GM19467 (cell line): Measurements from ENCODE around the gene DUSP14.
"Not testable (repeated sequence)": the region's sequence is repeated elsewhere in the genome, so short reads cannot be mapped to it uniquely, and the experiment has no call there.

ENCODE experiments used
- ATAC-seq: cut with Tn5 transposase; IDR thresholded peaks from one replicate; pipeline ENCODE4 v1.9.1; 2021; ENCODE audit warnings: mild to moderate bottlenecking, moderate library complexity; ENCODE audit not compliant: unreplicated experiment

DUSP14 gene

DNA sequence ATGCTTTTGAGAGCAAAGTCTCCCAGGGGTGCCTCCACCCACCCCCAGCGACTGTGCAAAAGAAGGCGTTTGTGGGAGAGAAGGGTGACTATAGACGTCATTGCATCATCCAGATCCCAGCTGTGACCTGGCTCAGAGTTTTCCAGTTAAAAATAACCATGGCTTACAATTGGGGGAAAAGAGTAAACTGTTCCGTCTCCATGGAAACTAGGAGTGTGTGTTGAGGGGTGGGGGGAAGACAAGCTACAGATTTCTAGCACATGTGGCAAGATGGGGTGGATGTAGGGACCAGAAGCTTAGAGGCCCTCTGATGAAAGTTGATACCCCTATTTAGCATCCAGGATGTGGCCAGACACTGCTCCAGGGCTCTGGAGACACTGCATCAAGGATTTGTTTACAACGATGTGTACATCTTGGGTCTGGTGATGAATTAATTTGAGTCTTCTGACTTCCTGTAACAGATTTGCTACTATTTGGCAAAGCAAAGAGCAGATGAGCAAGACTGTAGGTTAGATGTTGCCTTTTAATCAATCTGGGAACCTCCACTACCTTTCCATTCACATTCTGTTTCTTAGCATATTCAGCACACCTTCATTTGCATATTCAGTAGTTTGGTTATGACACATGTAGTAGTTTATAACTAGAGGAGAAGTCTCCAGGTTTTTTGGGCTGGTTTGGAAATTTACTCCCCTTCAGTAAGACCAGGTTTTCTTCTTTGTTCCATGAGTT lies 6.2 kb upstream of the DUSP14 start:
- no peak for ATAC-seq

DNA sequence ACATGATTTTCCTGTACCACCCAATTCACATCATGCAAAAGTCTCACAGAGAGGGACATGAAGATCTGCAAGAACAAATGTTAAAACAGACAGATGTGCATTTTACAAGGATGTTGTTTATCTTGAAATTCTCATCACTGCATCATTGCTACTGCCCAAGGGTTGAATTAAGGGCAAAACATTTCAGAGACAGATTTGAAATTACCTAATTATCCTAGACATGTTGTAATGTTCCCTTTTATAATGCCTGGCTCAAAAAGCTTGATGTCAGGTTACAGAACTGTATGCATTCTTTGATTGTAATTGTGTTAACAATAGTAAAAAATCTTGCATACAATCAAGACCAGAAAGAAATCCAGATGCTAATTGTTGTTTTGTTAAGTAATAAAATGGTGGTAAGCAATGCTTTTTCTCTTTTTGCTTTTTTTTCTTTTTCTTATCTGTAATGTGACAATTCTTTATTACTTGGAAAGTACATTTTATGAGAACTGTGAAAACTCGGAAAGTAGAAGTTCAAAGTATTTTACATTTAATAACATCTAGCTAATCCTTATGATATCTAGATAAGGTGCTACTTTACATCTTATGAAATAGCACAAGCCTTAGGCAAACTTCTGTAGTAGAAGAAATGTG lies 3.6 kb upstream of the DUSP14 start:
- ATAC-seq, result no peak

DNA sequence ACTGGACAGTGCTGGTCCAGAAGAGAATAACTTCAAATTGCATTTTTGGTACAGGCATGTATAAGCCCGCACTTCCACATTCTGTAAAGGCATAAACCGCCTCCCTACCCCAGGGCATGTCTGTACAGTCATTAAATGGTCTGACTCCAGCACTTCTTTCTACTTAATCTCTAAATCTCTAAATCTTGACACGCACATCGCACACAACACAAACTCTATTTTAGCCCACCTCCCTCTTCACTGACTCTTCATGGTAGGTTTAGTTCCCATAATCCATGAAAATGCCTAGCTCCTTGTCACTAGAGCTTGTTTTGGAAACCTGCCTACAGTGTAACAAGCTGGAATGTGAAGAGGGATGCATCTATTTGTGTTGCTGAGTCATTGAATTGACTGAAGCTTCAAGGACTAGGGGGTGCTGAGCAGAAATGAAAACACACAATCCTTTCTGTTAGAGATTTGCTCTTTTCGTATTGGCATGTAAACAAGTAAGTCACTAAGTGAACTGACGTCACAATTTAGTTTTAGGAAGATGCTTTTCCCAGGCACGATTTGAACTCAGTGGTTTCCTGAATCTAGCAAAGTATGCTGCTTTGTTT lies 1.6 kb upstream of the DUSP14 start:
- no peak for ATAC-seq

DNA sequence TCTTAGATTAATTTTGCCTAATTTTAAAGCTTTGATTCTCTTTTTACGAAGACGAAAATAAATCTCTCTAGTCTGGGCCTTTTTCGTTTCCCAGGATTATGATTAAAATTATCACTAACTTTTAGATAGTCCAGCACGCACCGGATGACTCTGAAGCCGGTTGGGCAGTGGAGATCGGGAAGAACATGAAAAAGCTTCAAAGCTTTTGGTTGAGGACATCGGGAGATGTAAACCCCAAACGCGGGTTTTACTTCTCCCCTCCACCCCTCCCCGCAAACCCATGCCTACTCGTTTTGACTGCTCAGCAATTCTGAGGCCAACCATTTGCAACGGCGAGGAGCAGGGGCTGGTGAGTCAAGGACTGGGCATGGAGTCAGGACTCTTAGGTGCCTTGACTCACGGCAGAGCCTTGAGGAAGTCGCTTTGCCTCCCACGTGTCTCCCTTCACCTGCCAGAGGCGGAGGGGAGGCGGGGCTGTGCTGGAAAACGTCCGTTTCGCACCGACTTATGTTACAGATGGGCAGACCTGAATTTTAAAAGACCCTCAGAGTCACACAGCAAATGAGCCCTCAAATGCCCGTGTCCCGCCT lies 989 bp upstream of the DUSP14 start:
- ATAC-seq, result no peak

DNA sequence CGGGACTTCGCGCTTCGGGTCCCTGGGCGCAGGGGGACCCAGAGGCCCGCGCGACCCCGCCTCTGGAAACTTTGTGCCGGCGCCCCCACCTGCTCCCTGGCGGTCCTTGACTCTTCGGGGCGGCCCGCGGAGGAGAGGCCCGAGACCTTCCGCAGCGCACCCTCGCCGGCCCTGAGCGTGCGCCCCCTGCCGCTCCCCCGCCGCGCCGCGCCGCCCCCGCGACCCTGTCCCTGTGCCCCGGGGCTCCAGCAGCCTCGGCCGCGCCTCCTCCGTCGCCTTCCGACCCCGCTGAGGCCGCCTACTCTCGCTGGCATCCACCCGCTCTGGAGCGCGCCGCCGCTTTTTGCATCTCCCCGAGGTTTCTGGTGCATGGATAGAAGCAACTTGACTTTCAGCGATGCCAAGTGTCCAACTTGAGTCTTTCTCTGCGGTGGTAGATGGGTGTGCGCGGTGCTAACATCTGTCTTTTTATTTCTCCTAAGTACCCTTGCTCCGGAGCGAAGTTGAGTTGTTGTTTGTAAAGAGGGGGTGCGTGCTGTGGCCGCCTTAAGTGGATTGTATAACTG lies 414 bp downstream of the DUSP14 start:
- peak; percentile 55 for ATAC-seq

DNA sequence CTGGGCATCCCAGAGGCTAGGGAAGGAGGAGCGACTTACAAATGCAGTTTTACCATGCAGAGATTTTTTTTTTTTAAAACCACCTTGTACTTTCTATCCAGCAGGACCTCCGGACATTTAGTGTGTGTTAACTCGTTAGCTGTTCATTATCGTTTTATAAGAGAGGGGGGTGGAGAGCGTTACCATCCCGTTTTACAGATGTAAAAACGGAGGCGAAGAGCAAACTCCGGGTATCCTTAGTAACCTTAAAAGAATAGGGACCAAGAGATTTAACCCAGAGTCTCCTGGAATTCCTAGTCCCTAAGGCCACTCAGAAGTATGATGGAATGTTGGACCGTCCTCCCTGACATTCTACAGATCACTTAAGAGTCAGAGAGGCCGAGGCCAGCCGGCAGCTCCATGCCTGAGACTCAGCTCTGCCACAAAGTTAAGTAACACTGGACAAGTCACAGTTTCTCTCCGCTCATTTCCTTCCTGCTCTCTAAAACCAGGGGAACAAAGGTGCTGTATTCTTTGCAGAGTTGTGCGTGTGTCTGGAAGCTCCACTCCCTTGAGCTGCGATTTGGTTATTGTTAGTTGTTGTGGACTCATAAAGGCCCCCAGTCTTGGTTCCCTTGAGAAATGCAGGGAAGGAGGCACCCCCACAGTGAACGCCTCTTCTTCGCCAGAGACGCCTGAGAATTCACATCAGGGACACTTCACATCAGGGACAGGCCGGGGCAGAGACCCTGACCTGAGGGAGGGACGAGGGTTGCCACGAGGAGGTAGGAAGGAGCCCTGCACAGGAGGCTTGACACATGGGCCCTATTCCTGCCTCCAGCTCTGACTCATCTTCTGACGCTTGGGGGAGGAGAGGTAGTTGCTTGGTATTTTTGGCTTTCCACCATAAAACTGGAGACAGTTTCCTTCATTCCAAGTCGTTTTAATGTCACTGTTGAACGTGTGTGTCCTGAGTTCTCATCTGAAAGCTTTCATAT lies 1.2 kb downstream of the DUSP14 start:
- ATAC-seq, result no peak

DNA sequence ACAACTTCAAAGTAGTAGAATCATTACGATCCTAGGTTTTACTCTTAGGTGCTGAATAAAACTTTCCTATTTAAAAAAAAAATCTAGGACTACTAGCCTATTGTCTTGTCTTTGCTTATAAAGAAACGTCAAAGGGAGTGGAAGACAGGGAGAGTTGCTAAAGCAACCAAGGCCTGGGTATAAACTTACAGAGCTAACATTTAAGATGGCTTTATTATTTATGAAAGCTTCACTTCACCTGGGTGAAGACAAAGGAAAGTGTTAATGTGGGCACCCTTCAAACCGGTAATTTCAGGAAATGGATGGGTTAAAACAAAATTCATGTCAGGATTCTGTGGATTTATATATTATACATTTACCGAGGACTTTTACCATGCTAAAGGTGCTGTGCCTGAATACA lies 2.5 kb downstream of the DUSP14 start:
- ATAC-seq, result no peak

DNA sequence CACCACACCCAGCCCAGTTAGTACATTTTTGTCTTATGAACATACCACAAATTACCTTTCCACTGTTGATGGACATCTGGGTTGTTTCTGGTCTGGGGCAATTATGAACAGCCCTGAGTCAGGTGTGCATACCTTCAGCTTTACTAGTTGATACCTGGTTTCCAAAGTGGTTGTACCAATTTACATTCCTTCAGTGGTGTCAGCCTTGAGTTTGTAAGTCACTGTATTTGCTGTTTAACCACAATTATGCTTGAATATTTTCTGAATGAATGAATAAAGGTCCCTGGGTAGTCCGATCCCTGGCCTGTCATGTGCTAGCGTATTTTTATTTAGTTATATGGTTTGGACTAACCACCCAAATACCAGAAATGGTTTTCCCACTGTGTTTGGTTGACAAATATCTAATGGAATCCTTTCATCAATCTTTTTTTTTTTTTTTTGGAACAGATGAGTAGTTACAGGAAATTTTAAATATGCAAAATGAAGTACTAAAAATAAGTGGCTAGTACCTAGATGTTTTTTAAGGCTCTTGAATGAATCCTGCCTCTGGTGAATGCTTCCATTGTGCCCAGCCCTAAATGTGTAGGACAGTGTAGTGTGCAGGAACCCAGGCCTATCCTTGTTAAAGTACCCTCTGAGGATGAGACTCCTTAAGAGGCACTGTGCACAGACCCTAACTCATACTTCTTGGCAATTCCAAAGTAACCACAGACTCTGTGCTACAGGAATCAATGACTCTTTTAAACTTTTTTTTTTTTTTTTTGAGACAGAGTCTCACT lies 3.7 kb downstream of the DUSP14 start:
- no peak for ATAC-seq

DNA sequence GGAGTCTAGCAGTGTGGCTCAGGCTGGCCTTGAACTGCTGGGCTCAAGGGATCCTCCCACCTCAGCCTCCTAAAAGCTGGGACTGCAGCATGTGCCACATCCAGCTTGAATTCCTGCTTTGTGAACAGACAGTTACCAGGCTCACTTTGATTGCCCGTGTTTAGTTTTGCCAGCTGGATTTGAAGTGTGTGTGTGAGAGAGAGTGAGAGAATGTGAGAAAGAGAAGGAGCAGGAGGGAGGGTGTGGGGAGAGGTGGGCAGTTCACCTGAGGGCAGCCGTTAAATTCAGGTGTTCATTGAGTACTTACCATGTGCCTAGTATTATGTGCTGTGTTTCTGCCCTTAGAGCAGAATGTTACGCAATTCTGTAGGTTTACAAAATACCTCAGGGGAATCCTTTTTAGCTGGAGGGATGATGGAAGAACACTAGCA lies 4.7 kb downstream of the DUSP14 start:
- ATAC-seq, result no peak

DNA sequence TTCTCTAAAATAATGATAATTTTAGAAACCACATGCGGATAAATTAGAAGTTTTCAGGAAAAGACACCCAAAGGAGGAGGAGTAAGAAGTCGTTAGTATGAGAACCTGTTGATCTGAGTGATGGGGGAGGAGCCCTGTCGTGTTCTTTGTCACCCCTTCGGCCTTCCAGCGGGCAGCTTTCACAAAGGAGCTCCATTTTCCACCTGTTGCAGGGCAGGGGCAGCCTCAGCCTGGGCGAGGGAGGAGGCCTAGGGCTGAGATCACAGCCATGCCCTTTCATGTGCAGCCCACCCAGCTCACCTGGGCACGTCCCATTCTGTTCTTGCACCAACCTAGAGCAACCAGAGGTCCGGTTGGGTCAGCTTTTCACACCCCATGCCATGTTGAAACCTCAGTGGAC lies 5.3 kb downstream of the DUSP14 start:
- ATAC-seq, result no peak

DNA sequence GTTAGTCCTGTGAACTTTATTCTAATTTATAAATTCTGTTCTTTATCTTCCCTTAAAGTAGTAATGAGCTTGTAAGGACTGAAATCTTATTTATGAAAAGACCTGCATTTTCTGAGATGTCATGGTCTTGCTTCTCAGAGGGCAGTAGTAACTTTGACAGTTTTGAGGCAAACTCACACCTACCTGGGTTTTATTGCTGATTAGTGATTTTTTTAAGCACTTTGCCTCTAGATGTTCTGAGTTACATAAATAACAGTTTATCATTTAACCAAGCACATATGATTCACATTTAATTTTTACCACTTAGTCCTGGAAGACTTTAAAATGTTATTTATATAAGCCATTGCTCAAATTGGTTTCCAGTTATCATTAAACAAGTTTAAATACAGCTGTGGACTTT lies 10.7 kb downstream of the DUSP14 start:
- no peak for ATAC-seq

DNA sequence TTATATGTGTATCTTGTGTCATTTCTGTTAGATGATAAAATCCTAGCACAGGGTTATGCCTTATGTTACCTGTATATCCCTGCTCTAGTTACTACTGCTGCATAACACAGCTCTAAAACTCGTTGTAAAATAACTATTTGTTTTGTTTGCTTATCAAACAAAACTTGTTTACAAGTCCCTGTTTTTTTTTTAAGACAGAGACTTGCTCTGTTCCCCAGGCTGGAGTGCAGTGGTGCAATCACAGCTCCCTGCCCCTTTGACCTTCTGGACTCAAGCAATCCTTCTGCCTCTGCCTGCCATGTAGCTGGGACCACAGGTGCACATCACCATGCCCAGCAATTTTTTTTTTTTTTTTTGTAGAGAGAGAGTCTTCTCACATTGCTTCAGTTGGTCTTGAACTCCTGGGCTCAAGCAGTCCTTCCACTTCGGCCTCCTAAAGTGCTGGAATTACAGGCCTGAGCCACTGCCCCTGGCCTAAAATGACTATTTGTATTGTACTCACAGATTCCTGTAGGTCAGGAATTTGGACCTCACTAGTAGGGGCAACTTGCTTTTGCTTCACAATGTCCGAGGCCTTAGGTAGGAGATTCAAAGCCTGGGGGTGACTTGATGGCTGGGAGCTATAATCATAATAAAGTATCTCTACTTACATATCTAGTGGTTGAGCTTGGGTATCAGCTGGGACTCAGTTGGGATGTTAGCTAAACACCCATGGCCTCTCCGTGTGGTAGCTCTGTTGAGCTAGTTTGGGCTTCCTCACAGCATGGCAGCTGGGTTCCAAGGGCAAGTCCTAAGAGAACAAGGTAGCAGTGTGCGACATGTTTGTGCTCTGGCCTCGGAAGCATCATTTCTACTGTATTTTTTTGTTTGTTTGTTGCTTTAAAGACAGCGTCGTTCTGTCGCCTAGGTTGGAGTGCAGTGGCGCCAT lies 12.6 kb downstream of the DUSP14 start:
- no peak for ATAC-seq

DNA sequence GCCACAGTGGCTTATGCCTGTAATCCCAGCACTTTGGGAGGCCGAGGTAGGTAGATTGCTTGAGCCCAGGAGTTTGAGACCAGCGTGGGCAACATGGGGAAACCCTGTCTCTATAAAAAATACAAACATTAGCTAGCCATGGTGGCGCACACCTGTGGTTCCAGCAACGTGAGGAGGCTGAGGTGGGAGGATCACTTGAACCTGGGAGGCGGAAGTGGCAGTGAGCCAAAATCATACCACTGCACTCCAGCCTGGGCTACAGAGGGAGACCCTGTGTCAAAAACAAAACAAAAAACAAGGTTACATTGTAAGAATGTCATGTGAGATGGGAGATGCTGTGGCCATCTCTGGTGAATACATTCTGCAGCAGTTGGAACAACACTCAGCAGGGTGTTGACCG lies 13.5 kb downstream of the DUSP14 start:
- no peak for ATAC-seq

DNA sequence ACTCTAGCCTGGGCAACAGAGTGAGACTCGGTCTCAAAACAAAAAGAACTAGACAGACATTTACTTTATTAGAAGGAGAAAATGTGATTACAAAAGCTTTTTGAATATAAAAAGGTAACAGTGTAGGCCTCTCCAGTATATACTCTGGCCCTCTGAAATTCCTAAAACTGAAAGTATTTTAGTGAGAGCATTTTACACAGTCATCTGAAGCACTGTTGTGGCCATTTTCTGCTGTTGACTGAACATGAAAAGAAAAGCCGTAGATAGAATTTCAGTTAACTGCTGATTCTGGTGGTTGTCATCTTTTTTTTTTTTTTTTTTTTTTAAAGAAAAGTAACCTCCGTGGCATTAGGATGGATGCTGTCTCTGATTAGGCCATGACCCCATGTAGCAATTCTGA lies 15.6 kb downstream of the DUSP14 start:
- no peak for ATAC-seq

DNA sequence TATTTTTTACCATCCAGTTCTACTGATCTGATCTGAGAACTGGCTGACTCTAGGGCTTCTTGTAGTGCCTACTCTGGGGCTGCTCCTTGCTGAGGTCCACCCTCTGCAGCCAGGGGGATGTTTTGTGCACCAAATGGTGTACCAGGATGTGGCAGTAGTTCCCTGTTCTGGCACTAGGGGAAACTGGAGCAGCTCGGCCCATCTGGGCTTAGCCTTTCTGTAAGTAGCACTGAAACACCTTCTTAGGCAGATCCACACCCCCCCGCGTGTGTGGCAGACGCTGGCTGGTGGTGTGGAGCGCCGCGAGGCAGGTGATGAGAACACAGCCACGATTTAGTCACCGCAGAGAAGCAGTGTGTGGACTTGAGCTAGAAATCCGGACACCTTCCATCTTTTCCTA lies 17.0 kb downstream of the DUSP14 start:
- no peak for ATAC-seq

DNA sequence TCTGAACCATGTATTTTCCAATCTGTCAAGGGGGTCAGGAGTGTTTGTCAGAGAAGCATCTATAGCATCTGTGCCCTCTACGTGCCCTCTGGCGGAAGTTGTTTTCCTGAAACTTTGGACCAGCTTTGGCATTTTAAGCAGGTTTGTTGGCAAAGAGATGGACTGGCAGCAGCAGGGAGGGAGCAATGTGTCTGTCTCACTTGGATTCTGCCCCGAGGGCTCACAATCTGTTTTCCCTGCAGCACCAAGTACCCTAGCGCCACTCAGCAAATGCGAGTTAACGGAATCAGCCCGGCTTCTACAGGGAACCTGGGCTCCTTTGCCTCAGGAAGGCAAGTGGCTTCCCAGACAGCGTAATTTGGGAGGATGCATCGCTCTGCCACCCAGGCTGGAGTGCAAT lies 17.4 kb downstream of the DUSP14 start:
- ATAC-seq, result no peak

DNA sequence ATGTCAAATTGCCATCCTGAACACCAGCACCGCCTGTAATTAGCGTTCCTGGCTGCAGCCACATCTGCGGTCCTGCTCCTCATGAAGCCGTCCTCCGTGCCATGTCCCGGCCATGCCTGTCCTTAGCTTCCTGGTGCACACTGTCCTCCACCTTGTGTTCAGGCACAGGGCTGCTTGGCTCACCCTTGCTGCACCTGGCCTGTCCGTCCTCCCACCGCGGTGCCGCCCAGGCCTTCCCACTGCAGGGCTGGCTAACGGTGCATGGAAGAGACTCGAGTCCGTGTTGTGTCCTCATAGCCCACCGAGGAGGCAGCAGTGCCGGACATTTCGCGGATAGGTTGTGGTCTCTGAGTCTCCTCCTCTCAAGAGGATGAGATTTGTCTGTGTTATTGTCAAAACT lies 20.4 kb downstream of the DUSP14 start:
- ATAC-seq, result no peak

DNA sequence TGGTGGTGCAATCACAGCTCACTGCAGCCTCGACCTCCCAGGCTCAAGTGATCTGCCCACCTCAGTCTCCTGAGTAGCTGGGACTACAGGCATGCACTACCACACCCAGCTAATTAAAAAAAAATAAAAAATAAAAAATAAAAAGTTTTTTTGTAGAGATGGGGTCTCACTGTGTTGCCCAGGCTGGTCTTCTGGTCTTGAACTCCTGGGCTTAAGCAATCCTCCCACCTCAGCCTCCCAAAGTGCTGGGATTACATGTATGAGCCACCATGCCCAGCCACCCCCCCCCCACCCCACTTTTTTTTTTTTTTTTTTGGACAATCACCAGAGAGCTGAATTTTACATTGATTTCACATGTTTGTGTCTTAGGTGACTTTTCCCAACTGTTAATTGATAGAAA lies 22.0 kb downstream of the DUSP14 start:
- not testable (repeated sequence) for ATAC-seq
